GM12878 (cell line): ENCODE measurements around the gene ALDH1L1.

ENCODE experiments used
- EZH2 ChIP-seq: IDR thresholded peaks from 2 replicates; pipeline ENCODE4 v1.6.1; 2012; ENCODE audit warnings: low read depth, mild to moderate bottlenecking, control low read depth, inconsistent platforms, low read length, borderline replicate concordance; ENCODE audit not compliant: control insufficient read depth
- FOXK2 ChIP-seq: fragments of 450-650 bp; IDR thresholded peaks from 2 replicates; pipeline ENCODE4 v1.6.1; 2017; ENCODE audit warnings: mild to moderate bottlenecking, moderate library complexity
- GABPA ChIP-seq: IDR thresholded peaks from 2 replicates; pipeline ENCODE4 v1.6.1; 2014; ENCODE audit warnings: antibody characterized with exemption, low read depth, mild to moderate bottlenecking, inconsistent platforms
- NRF1 ChIP-seq: conservative IDR thresholded peaks from 2 replicates; pipeline ENCODE4 v1.6.1; 2011; ENCODE audit warnings: mild to moderate bottlenecking, low read depth, low read length, improper control_type of control experiment
- POLR2A ChIP-seq: IDR thresholded peaks from 2 replicates; pipeline ENCODE4 v1.6.1; 2011; ENCODE audit warnings: low read depth, mild to moderate bottlenecking, low read length
- RAD21 ChIP-seq: IDR thresholded peaks from 2 replicates; pipeline ENCODE4 v1.6.1; 2011; ENCODE audit warnings: mild to moderate bottlenecking, low read depth, low read length, moderate library complexity; ENCODE audit not compliant: insufficient read depth
- ZNF217 ChIP-seq: fragments of 450-650 bp; IDR thresholded peaks from 2 replicates; pipeline ENCODE4 v1.6.1; 2017; ENCODE audit warnings: antibody characterized with exemption, mild to moderate bottlenecking
- TF ChIP-seq, protein P1 (sequence below), 3 experiments: IDR thresholded peaks in 2 of 3; conservative IDR thresholded peaks in 1 of 3; 2 replicates each; pipeline ENCODE4 v1.5.1; 2011; ENCODE audit warnings: low read depth in 3 of 3, low read length in 3 of 3, mild to moderate bottlenecking in 3 of 3, control low read depth in 2 of 3, moderate library complexity in 2 of 3, inconsistent platforms in 1 of 3, mixed read lengths in 1 of 3; ENCODE audit not compliant: control insufficient read depth in 2 of 3, insufficient read depth in 1 of 3; ENCODE audit errors: extremely low read depth in 1 of 3

DNA sequence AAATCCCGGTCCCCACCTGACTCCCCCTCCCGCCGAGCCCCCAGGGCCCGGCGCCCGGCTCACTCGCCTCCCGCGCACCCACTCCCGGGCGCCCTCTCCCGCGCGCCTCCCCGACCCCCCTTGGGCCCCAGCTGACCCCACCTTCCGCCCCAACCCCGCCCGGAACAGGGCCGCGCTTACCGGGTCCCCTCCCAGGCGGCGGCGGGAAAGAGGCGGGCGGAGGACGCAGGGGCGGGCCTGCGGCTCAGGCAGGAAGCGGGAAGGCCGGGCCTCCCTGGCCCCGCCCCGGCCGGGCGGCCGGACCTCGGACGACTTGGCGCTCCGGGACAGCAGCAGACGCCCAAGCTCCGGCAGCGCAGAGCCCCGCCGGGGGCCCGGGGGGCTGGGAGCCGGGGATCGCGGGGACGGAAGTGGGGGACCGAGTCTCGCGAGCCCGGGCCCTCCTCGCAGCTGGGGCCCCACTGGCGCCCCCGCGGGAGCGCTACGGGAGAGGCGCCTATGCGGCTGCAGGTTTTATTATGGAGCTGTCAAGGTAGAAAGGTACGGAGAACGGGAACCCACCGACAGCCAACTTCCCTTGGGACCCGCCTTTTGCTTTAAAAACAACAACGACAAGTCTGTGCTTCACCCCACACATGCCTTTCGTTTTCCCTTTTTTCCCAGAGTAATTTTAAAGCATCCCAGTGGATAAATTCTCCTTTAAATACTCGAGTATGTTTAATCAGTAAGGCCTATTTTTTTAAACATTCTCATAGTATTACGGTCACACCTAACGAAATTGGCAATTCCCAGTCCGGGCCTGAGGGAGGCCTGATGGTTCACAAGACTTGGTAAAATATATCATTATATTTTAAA, 96.2 kb downstream of the ALDH1L1 start, which contains the start of gene SLC41A3:
- TF ChIP-seq RAD21 (no peak), GABPA (no peak), POLR2A (peak; percentile 67), EZH2 (no peak), ZNF217 (peak; percentile 52; the same call in 1 of the 2 replicates), NRF1 (no peak), FOXK2 (no peak)
- TF ChIP-seq, protein P1, sequence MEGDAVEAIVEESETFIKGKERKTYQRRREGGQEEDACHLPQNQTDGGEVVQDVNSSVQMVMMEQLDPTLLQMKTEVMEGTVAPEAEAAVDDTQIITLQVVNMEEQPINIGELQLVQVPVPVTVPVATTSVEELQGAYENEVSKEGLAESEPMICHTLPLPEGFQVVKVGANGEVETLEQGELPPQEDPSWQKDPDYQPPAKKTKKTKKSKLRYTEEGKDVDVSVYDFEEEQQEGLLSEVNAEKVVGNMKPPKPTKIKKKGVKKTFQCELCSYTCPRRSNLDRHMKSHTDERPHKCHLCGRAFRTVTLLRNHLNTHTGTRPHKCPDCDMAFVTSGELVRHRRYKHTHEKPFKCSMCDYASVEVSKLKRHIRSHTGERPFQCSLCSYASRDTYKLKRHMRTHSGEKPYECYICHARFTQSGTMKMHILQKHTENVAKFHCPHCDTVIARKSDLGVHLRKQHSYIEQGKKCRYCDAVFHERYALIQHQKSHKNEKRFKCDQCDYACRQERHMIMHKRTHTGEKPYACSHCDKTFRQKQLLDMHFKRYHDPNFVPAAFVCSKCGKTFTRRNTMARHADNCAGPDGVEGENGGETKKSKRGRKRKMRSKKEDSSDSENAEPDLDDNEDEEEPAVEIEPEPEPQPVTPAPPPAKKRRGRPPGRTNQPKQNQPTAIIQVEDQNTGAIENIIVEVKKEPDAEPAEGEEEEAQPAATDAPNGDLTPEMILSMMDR (IDR thresholded peaks at IDR 0.05 in 2 of 3, conservative IDR thresholded peaks at IDR 0.05 in 1 of 3; ENCODE audit: control insufficient read depth in 2 of 3, extremely low read depth in 1 of 3, insufficient read depth in 1 of 3, low read depth in 3 of 3, low read length in 3 of 3) = peak; percentile 41 to 54 (median 41); a peak in 5 of 6 replicates
